IMR-90 (cell line): Measurements from ENCODE around the gene PFKP. TPM values are rescaled to one million over a fixed set of nuclear protein-coding genes. Genes with fewer than 3 reads are reported as not detected.
A peak's percentile ranks its signal among the peaks of the same experiment; 100 is the strongest.

ENCODE experiments used
- ATAC-seq: fragments of 200-7000 bp; cut with Tn5 transposase; 2 replicates; pipeline ENCODE4 v1.9.1; 2020; ENCODE audit warnings: low read depth, mild to moderate bottlenecking, moderate library complexity
- BruUV-seq: library from RNA; stranded (reverse); fragments of 400-500 nt; replicated peaks from 2 replicates; lab custom pipeline; 2021; lab: Mats Ljungman, UMichigan
- CTCF ChIA-PET: fragments of 300-600 bp; formaldehyde crosslinking; extraction: SDS; loops from one replicate; lab custom pipeline; 2021; ENCODE audit warnings: antibody characterized with exemption; lab: Yijun Ruan, JAX
- POLR2A ChIA-PET: fragments of 300-600 bp; sonication (Branson Sonifier 250); formaldehyde crosslinking; loops from one replicate; lab custom pipeline; 2022; ENCODE audit warnings: antibody characterized with exemption; ENCODE audit not compliant: unreplicated experiment; lab: Charles Lee
- DNase-seq: peaks from one replicate; pipeline ENCODE4 v3.0.0; 2013
- H2AFZ ChIP-seq: replicated peaks from 2 replicates; pipeline ENCODE3; 2013; ENCODE audit warnings: low read length, mild to moderate bottlenecking; ENCODE audit not compliant: poor library complexity
- H2AK5ac ChIP-seq: 2 replicates; pipeline ENCODE4 v1.6.1; 2013; ENCODE audit warnings: low read depth, low read length, inconsistent platforms
- H2AK9ac ChIP-seq: replicated peaks from 2 replicates; pipeline ENCODE3; 2013; ENCODE audit warnings: mild to moderate bottlenecking, low read depth, low read length, moderate library complexity; ENCODE audit not compliant: poor library complexity
- H2BK120ac ChIP-seq: 2 replicates; pipeline ENCODE4 v1.6.1; 2013; ENCODE audit warnings: low read depth, low read length, inconsistent platforms
- H2BK15ac ChIP-seq: 3 replicates; pipeline ENCODE4 v1.6.1; 2013; ENCODE audit warnings: low read depth, low read length, inconsistent platforms
- H2BK20ac ChIP-seq: 2 replicates; pipeline ENCODE4 v1.6.1; 2013; ENCODE audit warnings: low read depth, mild to moderate bottlenecking, inconsistent platforms, low read length, moderate library complexity
- H2BK5ac ChIP-seq: 2 replicates; pipeline ENCODE4 v1.6.1; 2013; ENCODE audit warnings: mild to moderate bottlenecking, low read depth, low read length, inconsistent platforms; ENCODE audit not compliant: poor library complexity, severe bottlenecking
- H3K14ac ChIP-seq: replicated peaks from 2 replicates; pipeline ENCODE4 v1.6.1; 2013; ENCODE audit warnings: low read depth, low read length, inconsistent platforms
- H3K18ac ChIP-seq: 2 replicates; pipeline ENCODE4 v1.6.1; 2013; ENCODE audit warnings: low read depth, low read length, control low read depth
- H3K23ac ChIP-seq: 2 replicates; pipeline ENCODE4 v1.6.1; 2013; ENCODE audit warnings: low read depth, low read length, inconsistent platforms
- H3K27ac ChIP-seq: 2 replicates; pipeline ENCODE4 v1.5.1; 2013; ENCODE audit warnings: mild to moderate bottlenecking, control low read depth, low read length; ENCODE audit not compliant: insufficient read depth
- H3K27me3 ChIP-seq: 2 replicates; pipeline ENCODE4 v1.6.1; 2013; ENCODE audit warnings: low read length; ENCODE audit not compliant: control insufficient read depth, insufficient read depth
- H3K36me3 ChIP-seq: 2 replicates; pipeline ENCODE4 v1.6.1; 2013; ENCODE audit warnings: low read length, mixed read lengths; ENCODE audit not compliant: control insufficient read depth, insufficient read depth
- H3K4ac ChIP-seq: 2 replicates; pipeline ENCODE4 v1.6.1; 2013; ENCODE audit warnings: low read depth, low read length, inconsistent platforms
- H3K4me1 ChIP-seq: 2 replicates; pipeline ENCODE4 v1.6.1; 2013; ENCODE audit warnings: low read length, mixed read lengths; ENCODE audit not compliant: control insufficient read depth, insufficient read depth
- H3K4me2 ChIP-seq: 2 replicates; pipeline ENCODE4 v1.6.1; 2013; ENCODE audit warnings: low read depth, mild to moderate bottlenecking, control low read depth, low read length, moderate library complexity
- H3K4me3 ChIP-seq: 2 replicates; pipeline ENCODE4 v1.5.1; 2013; ENCODE audit warnings: low read depth, mild to moderate bottlenecking, control low read depth, low read length, moderate library complexity; ENCODE audit not compliant: insufficient read depth
- H3K56ac ChIP-seq: 2 replicates; pipeline ENCODE4 v1.6.1; 2013; ENCODE audit warnings: low read length, inconsistent platforms; ENCODE audit not compliant: insufficient read depth; ENCODE audit errors: extremely low read depth
- H3K79me1 ChIP-seq, 2 experiments: 2 replicates each; pipeline ENCODE4 v1.6.1; 2013; ENCODE audit warnings: low read length in 2 of 2, inconsistent platforms in 1 of 2, low read depth in 1 of 2
- H3K9ac ChIP-seq: 2 replicates; pipeline ENCODE4 v1.6.1; 2013; ENCODE audit warnings: low read depth, low read length, control low read depth
- H3K9me1 ChIP-seq: 2 replicates; pipeline ENCODE4 v1.6.1; 2013; ENCODE audit warnings: low read length, inconsistent platforms; ENCODE audit not compliant: insufficient read depth
- H3K9me3 ChIP-seq: 2 replicates; pipeline ENCODE4 v1.6.1; 2013; ENCODE audit warnings: low read length; ENCODE audit not compliant: control insufficient read depth, insufficient read depth
- H4K20me1 ChIP-seq: 2 replicates; pipeline ENCODE4 v1.6.1; 2013; ENCODE audit warnings: low read length, inconsistent platforms; ENCODE audit not compliant: insufficient read depth
- H4K5ac ChIP-seq: 2 replicates; pipeline ENCODE4 v1.6.1; 2013; ENCODE audit warnings: mild to moderate bottlenecking, low read depth, low read length, control low read depth
- H4K8ac ChIP-seq, 2 experiments: 2 replicates each; pipeline ENCODE4 v1.6.1; 2013; ENCODE audit warnings: low read depth in 2 of 2, low read length in 2 of 2, control low read depth in 1 of 2, inconsistent platforms in 1 of 2
- H4K91ac ChIP-seq: 2 replicates; pipeline ENCODE4 v1.6.1; 2013; ENCODE audit warnings: low read depth, low read length, inconsistent platforms; ENCODE audit not compliant: insufficient read depth
- BHLHE40 ChIP-seq: fragments of 150-350 bp; IDR thresholded peaks from 2 replicates; pipeline ENCODE4 v1.6.1; 2016; ENCODE audit warnings: mild to moderate bottlenecking, low read depth, low read length
- CEBPB ChIP-seq: IDR thresholded peaks from 2 replicates; pipeline ENCODE4 v1.6.1; 2012; ENCODE audit warnings: low read depth, low read length, improper control_type of control experiment
- CTCF ChIP-seq: conservative IDR thresholded peaks from 2 replicates; pipeline ENCODE4 v1.5.1; 2012; ENCODE audit warnings: mild to moderate bottlenecking, low read depth, low read length, improper control_type of control experiment
- ELK1 ChIP-seq: fragments of 150-350 bp; IDR thresholded peaks from 2 replicates; pipeline ENCODE4 v1.6.1; 2016; ENCODE audit warnings: low read depth, mild to moderate bottlenecking, low read length, moderate library complexity, borderline replicate concordance
- FOS ChIP-seq: fragments of 150-350 bp; IDR thresholded peaks from 2 replicates; pipeline ENCODE4 v1.6.1; 2016; ENCODE audit warnings: low read depth, low read length
- MAFK ChIP-seq: IDR thresholded peaks from 2 replicates; pipeline ENCODE4 v1.6.1; 2012; ENCODE audit warnings: low read depth, low read length, improper control_type of control experiment
- MAZ ChIP-seq: IDR thresholded peaks from 2 replicates; pipeline ENCODE4 v1.6.1; 2012; ENCODE audit warnings: low read depth, mild to moderate bottlenecking, low read length, improper control_type of control experiment, moderate library complexity, borderline replicate concordance
- MXI1 ChIP-seq: IDR thresholded peaks from 2 replicates; pipeline ENCODE4 v1.6.1; 2012; ENCODE audit warnings: low read depth, mild to moderate bottlenecking, low read length, moderate library complexity, borderline replicate concordance
- NFE2L2 ChIP-seq: fragments of 150-350 bp; IDR thresholded peaks from 2 replicates; pipeline ENCODE4 v1.6.1; 2016; ENCODE audit warnings: low read depth, mild to moderate bottlenecking, low read length
- RAD21 ChIP-seq: IDR thresholded peaks from 2 replicates; pipeline ENCODE4 v1.6.1; 2012; ENCODE audit warnings: low read length, improper control_type of control experiment
- WGBS, 2 experiments: methylation state at CpG; one replicate each; pipeline versions ENCODE4 v1.1.5 to v1.1.7; 2013; ENCODE audit warnings: missing lambda C conversion rate in 2 of 2; ENCODE audit not compliant: insufficient read length in 1 of 2; ENCODE audit errors: extremely low coverage in 2 of 2; 5-methylcytosine and 5-hydroxymethylcytosine counted together
- dilution Hi-C: fragments of 300-500 bp; cut with HindIII; formaldehyde crosslinking; loops from one replicate; pipeline ENCODE4 v1.14.3; 2018; ENCODE audit warnings: low sequenced_read_pairs; ENCODE audit not compliant: unreplicated experiment
- in situ Hi-C: fragments of 300-500 bp; cut with MboI; formaldehyde crosslinking; loops from 3 replicates; pipeline ENCODE4 v1.14.3; 2019; ENCODE audit warnings: low sequenced_read_pairs, inconsistent platforms, mixed read lengths
- intact Hi-C: fragments of 100-400 bp; cut with micrococcal nuclease; formaldehyde crosslinking; loops from 2 replicates; pipeline ENCODE4 v1.10.0; 2022
- polyA plus RNA-seq, 3 experiments: library from polyadenylated mRNA; depleted of rRNA; stranded (reverse); fragments of >200 nt; gene quantifications; 2 replicates each; pipeline ENCODE4 v1.2.3, GENCODE V29; 2012; ENCODE audit warnings: low replicate concordance in 1 of 3
- total RNA-seq: library from RNA; depleted of rRNA; stranded (reverse); fragments of >200 nt; gene quantifications from 2 replicates; pipeline ENCODE4 v1.2.3, GENCODE V29; 2012

The PFKP gene
- total and polyA plus RNA-seq, 2 of the 4 experiments (the other 2 are of a cell fraction), result 223 to 294 TPM

GRCh38 chr10:3095373-3096139 lies 28.2 kb downstream of the PFKP start:
- peak overlapping the region; percentile 98 for H2BK5ac ChIP-seq
- peak overlapping the region; percentile 91 for H3K18ac ChIP-seq
- peaks cover 51% of the 10 kb centered on the region for H3K4me1 ChIP-seq
- peak overlapping the region; percentile 98 for H4K91ac ChIP-seq
- in situ Hi-C loops (no loop called here), intact Hi-C loops (loop anchor here (1.0 to 2.0 kb wide), 2 partner anchors 12 to 27 kb away; no protein-coding TSS in a partner anchor), dilution Hi-C loops (no loop called here)
- peaks cover 41% of the 10 kb centered on the region for H3K9me1 ChIP-seq
- H2AK9ac ChIP-seq, result no peak overlapping the region
- peaks cover 38 to 79% of the 10 kb centered on the region in 2 experiments for H3K79me1 ChIP-seq
- peak overlapping the region; percentile 63; the same call in 1 of the 2 replicates for H3K23ac ChIP-seq
- peak overlapping the region; percentile 52 to 71 for H4K8ac ChIP-seq
- no peak overlapping the region for H3K4me3 ChIP-seq
- peak overlapping the region; percentile 73; the same call in 2 of the 3 replicates for H2BK15ac ChIP-seq
- H2AFZ ChIP-seq, result no peak overlapping the region
- H3K9me3 ChIP-seq, result no peaks in the 10 kb centered on the region
- TF ChIP-seq MAZ, result no peak
- TF ChIP-seq MXI1, result peak; percentile 52; the same call in 1 of the 2 replicates
- peak; percentile 32; the same call in 1 of the 2 replicates for TF ChIP-seq CEBPB
- peak; percentile 74 for TF ChIP-seq BHLHE40
- no peak for TF ChIP-seq RAD21
- peak; percentile 96 for TF ChIP-seq NFE2L2
- peak; percentile 97 for TF ChIP-seq FOS
- TF ChIP-seq ELK1, result no peak
- no peak for TF ChIP-seq CTCF
- TF ChIP-seq MAFK, result peak; percentile 75
- peak overlapping the region; percentile 72 for H3K4me2 ChIP-seq
- H2BK20ac ChIP-seq, result peak overlapping the region; percentile 91
- peak; percentile 100 for DNase-seq
- H2AK5ac ChIP-seq, result no peak overlapping the region
- CTCF ChIA-PET, result no interaction called here
- peak overlapping the region; percentile 75 for H3K56ac ChIP-seq
- H2BK120ac ChIP-seq, result peak overlapping the region; percentile 97
- H4K20me1 ChIP-seq, result peaks cover 32% of the 10 kb centered on the region
- H3K27me3 ChIP-seq, result no peaks in the 10 kb centered on the region
- WGBS, 2 experiments, result 0% methylated on average over 3 of the region's 17 CpGs; no CpG with 5 or more reads in 1 of the 2 experiments
- H3K27ac ChIP-seq, result peak overlapping the region; percentile 98
- peaks cover 30% of the 10 kb centered on the region for H3K36me3 ChIP-seq
- POLR2A ChIA-PET, result interaction anchor here (0.6 kb wide), 1 partner anchor 25 kb away, joined by 3 read pairs; no protein-coding TSS in a partner anchor
- peak overlapping the region; percentile 85 for H4K5ac ChIP-seq
- peak; percentile 74 for ATAC-seq
- no TSS peak for BruUV-seq
- H3K9ac ChIP-seq, result peak overlapping the region; percentile 61; the same call in 1 of the 2 replicates
- H3K14ac ChIP-seq, result peak overlapping the region; percentile 93
- H3K4ac ChIP-seq, result peak overlapping the region; percentile 97
